Uterus (tissue), 4 donors: ENCODE data around the gene MAPRE2. TPM values are rescaled to one million over a fixed set of nuclear protein-coding genes. Genes with fewer than 3 reads are reported as not detected.
"Not testable (repeated sequence)": the region's sequence is repeated elsewhere in the genome, so short reads cannot be mapped to it uniquely, and the experiment has no call there.

Experiments
- DNase-seq, 2 donors: peaks; one replicate each; pipeline ENCODE4 v3.0.0-alpha.2; 2019 to 2020
- H3K27ac ChIP-seq, 2 donors: fragments of 200-600 bp; sonication (generic); 1 replicate in 1 of 2; 2 replicates in 1 of 2; pipeline ENCODE4 v1.5.1; 2016 to 2018
- H3K27me3 ChIP-seq, 2 donors: fragments of 200-600 bp; sonication (generic); one replicate each; pipeline ENCODE4 v1.5.1; 2018 to 2019; ENCODE audit warnings: control low read depth in 1 of 2
- H3K36me3 ChIP-seq, 2 donors: fragments of 200-600 bp; sonication (generic); one replicate each; pipeline ENCODE4 v1.5.1; 2019; ENCODE audit warnings: control low read depth in 1 of 2
- H3K4me1 ChIP-seq, 2 donors: fragments of 200-600 bp; sonication (generic); one replicate each; pipeline ENCODE4 v1.5.1; 2018 to 2019; ENCODE audit warnings: control low read depth in 1 of 2
- H3K4me3 ChIP-seq, 2 donors: fragments of 200-600 bp; sonication (generic); 1 replicate in 1 of 2; 2 replicates in 1 of 2; pipeline ENCODE4 v1.5.1; 2018 to 2019; ENCODE audit warnings: mild to moderate bottlenecking in 1 of 2
- H3K9me3 ChIP-seq, 2 donors: fragments of 200-600 bp; sonication (generic); one replicate each; pipeline ENCODE4 v1.5.1; 2019; ENCODE audit warnings: control low read depth in 1 of 2
- CTCF ChIP-seq, 4 experiments: fragments of 200-600 bp in 2 of 4; fragments of 450-650 bp in 2 of 4; sonication (generic) in 2 of 4; IDR thresholded peaks; one replicate each; pipeline ENCODE4 v1.5.1; 2016 to 2019; ENCODE audit warnings: antibody characterized with exemption in 4 of 4, mild to moderate bottlenecking in 2 of 4, moderate library complexity in 1 of 4
- POLR2A ChIP-seq, 2 donors: fragments of 450-650 bp; IDR thresholded peaks; one replicate each; pipeline ENCODE4 v1.6.1; 2016; ENCODE audit warnings: antibody characterized with exemption in 2 of 2, mild to moderate bottlenecking in 1 of 2, moderate library complexity in 1 of 2
- intact Hi-C: fragments of 100-400 bp; cut with DNase I; formaldehyde crosslinking; loops from one replicate; pipeline ENCODE4 v1.15.1; 2023; ENCODE audit warnings: low total_unique reads
- total RNA-seq, 4 donors: library from RNA; depleted of rRNA in 3 of 4; stranded (reverse); fragments of >200 nt in 3 of 4; gene quantifications; one replicate each; pipeline versions ENCODE4 v1.1.0 to v1.2.4, GENCODE V29; 2014 to 2023
- donor health status: DM: yes; HTN: yes; CAD: no.

Gene MAPRE2
- total RNA-seq, 4 donors from 2014 or later, result 7.4 to 29.8 (median 21.7) TPM

DNA sequence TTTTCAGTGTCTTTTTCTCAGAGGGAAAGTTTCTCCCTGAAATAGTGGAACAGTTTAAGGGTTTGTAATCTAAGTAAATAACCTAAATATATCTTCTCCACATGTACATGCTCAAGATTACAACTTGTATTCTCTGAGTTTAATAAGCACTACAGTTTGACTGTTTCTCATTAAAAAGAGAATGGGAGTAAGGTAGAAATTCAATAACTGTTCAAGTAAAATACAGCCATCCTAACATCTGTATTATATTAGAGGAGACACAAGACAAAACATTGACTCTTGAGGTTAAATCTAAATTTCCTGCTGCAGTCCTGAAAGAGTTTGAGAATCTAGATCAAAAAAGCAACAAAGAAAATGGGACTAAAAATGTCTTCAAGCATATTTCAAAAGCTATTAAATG is 126.6 kb downstream of the MAPRE2 start:
- intact Hi-C loops, result no loop called here
- H3K27ac ChIP-seq, result no peak overlapping the region
- no peaks in the 10 kb centered on the region for H3K4me1 ChIP-seq
- no peak for TF ChIP-seq POLR2A (IDR thresholded peaks at IDR 0.05)
- no peak for TF ChIP-seq CTCF (IDR thresholded peaks at IDR 0.05)
- no peaks in the 10 kb centered on the region for H3K36me3 ChIP-seq
- no peak for DNase-seq
- no peak overlapping the region for H3K4me3 ChIP-seq
- no peaks in the 10 kb centered on the region for H3K27me3 ChIP-seq
- no peaks in the 10 kb centered on the region for H3K9me3 ChIP-seq

DNA sequence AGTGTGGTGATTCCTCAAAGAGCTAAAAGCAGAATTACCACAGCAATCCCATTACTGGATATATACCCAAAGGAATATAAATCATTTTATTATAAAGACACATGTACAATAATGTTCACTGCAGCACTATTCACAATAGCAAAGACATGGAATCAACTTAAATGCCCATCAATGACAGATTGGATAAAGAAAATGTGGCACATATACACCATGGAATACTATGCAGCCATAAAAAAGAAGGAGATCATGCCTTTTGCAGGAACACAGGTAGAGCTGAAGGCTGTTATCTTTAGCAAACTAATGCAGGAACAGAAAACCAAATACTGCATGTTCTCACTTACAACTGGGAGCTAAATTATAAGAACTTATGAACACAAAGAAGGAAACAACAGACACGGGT is 129.1 kb downstream of the MAPRE2 start:
- H3K4me1 ChIP-seq, H3K9me3 ChIP-seq, H3K27ac ChIP-seq, H3K27me3 ChIP-seq, H3K36me3 ChIP-seq, intact Hi-C loops, DNase-seq, H3K4me3 ChIP-seq: not testable (repeated sequence)

DNA sequence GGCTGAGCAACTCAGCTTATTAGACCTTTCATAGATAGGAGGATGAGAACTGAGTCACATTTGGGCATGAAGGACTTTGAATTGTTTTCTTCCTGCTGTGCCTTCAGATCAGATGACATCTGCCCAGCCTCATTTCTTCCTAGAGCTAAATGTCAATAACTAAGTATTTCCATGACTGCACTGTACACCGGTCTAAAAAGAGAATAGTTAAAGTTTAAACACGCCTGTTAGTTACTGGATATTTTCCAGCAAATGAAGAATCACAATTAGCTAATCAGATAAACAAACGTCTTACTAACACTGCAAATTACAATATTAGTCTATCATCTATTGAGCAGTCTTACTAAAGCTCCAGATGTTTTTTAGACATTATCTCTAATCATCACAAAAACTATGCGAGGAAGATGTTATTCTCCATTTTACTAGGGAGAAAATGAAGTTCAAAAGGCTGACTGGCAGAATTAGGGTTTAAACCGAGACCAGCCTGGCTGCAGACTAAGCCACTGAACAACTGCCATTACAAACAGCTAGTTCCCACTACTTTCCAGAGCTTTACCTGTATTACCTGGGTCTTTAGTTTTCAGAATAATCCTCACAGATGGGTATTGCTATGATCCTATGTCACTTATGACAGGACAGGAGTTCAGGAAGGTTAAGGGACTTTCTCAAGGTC is 130.2 kb downstream of the MAPRE2 start:
- Histone ChIP-seq H3K27me3 (no peaks in the 10 kb centered on the region), H3K36me3 (no peaks in the 10 kb centered on the region), H3K27ac (no peak overlapping the region), H3K4me3 (no peak overlapping the region), H3K9me3 (no peaks in the 10 kb centered on the region), H3K4me1 (no peaks in the 10 kb centered on the region)
- TF ChIP-seq CTCF (IDR thresholded peaks at IDR 0.05) (no peak), POLR2A (IDR thresholded peaks at IDR 0.05) (no peak)
- intact Hi-C loops, result no loop called here
- no peak for DNase-seq

DNA sequence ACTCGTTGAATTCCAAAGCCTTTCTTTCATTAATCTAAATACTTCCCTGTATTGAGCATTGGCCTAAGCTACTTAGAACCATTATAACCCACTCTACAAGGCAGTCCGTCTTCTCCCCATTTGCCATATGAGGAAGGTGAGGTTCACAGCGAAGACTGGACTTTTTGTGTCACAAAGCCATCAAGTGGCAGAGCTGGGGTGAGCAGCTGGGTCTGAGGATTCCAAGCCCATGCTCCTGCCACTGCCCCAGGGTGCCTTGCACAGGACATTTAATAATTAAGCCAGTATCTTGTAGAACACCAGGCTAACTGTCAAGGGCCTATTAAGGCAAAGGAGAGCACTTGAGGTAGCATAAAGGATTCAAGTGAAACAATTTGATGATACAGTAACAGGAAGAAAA is 130.8 kb downstream of the MAPRE2 start:
- intact Hi-C loops, result no loop called here
- Histone ChIP-seq H3K27ac (no peak overlapping the region), H3K4me1 (no peaks in the 10 kb centered on the region), H3K9me3 (no peaks in the 10 kb centered on the region), H3K27me3 (no peaks in the 10 kb centered on the region), H3K36me3 (no peaks in the 10 kb centered on the region), H3K4me3 (no peak overlapping the region)
- TF ChIP-seq CTCF (IDR thresholded peaks at IDR 0.05) (no peak), POLR2A (IDR thresholded peaks at IDR 0.05) (no peak)
- DNase-seq, result no peak

DNA sequence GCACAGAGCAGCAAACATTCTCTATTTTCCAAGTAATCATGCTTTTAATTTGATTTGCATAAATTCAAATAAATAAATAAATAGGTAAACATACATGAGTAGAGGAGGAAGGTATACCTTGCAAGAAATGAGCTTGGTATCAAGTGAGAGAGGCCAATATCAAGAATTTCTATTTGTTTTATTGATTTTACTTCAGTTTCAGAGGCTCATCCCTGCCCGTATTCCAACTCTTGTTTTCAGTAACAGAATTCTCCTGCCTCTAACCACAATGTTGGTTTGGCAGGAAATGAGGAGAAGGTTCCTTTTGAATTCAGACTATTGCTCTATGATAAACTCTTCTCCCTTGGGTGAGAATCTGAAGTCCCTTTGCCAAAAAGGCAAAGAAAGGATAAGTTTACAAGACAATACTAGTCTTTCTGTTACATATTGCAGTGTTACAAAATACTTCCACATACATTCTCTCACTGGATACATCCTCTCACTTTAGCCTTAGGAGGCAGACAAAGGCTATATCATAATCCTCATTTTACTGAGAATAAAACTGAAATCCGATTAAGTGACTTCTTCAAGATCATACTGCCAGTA is 131.3 kb downstream of the MAPRE2 start:
- Histone ChIP-seq H3K9me3 (no peaks in the 10 kb centered on the region), H3K27ac (no peak overlapping the region), H3K4me1 (no peaks in the 10 kb centered on the region), H3K4me3 (no peak overlapping the region), H3K36me3 (no peaks in the 10 kb centered on the region), H3K27me3 (no peaks in the 10 kb centered on the region)
- TF ChIP-seq POLR2A (IDR thresholded peaks at IDR 0.05) (no peak), CTCF (IDR thresholded peaks at IDR 0.05) (no peak)
- no peak for DNase-seq
- intact Hi-C loops, result no loop called here
